Hematopoietic multipotent progenitor cell treated with erythropoietin and hydrocortisone succinate and interleukin-3 and kit ligand, for 8 days (in vitro differentiated cells): Measurements from ENCODE around the gene CENPH.
"Not testable (repeated sequence)": the region's sequence is repeated elsewhere in the genome, so short reads cannot be mapped to it uniquely, and the experiment has no call there.

Experiments used
- DNase-seq: peaks from one replicate; pipeline ENCODE4 v3.0.0-alpha.2; 2015

CENPH gene

GRCh38 chr5:69189162-69190086, at the start of gene CENPH:
TSS of gene CENPH (plus strand) at chr5:69189583. CDS start at chr5:69189635, 52 bp downstream.
- DNase-seq: peak; percentile 94

- DNase-seq: not testable (repeated sequence)
Measured at GRCh38 chr5:69140239-69140638, 49.1 kb upstream of the CENPH start.

GRCh38 chr5:69140827-69141226, 48.6 kb upstream of the CENPH start:
- DNase-seq: no peak

- DNase-seq: not testable (repeated sequence)
Measured at GRCh38 chr5:69148576-69148975, 40.8 kb upstream of the CENPH start.

GRCh38 chr5:69148981-69149675, 40.3 kb upstream of the CENPH start:
- no peak for DNase-seq

GRCh38 chr5:69149676-69150010, 39.7 kb upstream of the CENPH start:
- no peak for DNase-seq

GRCh38 chr5:69152731-69153130, 36.7 kb upstream of the CENPH start:
- no peak for DNase-seq

GRCh38 chr5:69156456-69156855, 32.9 kb upstream of the CENPH start:
- no peak for DNase-seq

- no peak for DNase-seq
Measured at GRCh38 chr5:69158039-69158438, 31.3 kb upstream of the CENPH start.

GRCh38 chr5:69160651-69161050, 28.7 kb upstream of the CENPH start:
- no peak for DNase-seq

- peak; percentile 98 for DNase-seq
Measured at GRCh38 chr5:69166686-69167492, 22.5 kb upstream of the CENPH start, which contains the start of gene CCNB1. TSS of gene CCNB1 (plus strand) at chr5:69167150. CDS start at chr5:69167263, 113 bp downstream.

GRCh38 chr5:69167493-69167855, 21.9 kb upstream of the CENPH start:
- DNase-seq: peak; percentile 35

GRCh38 chr5:69167929-69168328, 21.5 kb upstream of the CENPH start:
- DNase-seq: no peak

- DNase-seq: no peak
Measured at GRCh38 chr5:69170495-69170894, 18.9 kb upstream of the CENPH start.

- no peak for DNase-seq
Measured at GRCh38 chr5:69170969-69171368, 18.4 kb upstream of the CENPH start.

GRCh38 chr5:69181659-69182293, 7.6 kb upstream of the CENPH start:
- DNase-seq: not testable (repeated sequence)

- no peak for DNase-seq
Measured at GRCh38 chr5:69184621-69185020, 4.8 kb upstream of the CENPH start.

- DNase-seq: peak; percentile 55
Measured at GRCh38 chr5:69187342-69187741, 2.0 kb upstream of the CENPH start.

GRCh38 chr5:69188811-69189161, 597 bp upstream of the CENPH start:
- no peak for DNase-seq

GRCh38 chr5:69202497-69202896, 13.1 kb downstream of the CENPH start:
- no peak for DNase-seq

GRCh38 chr5:69206528-69207190, 17.3 kb downstream of the CENPH start:
- DNase-seq: no peak

GRCh38 chr5:69209602-69210001, 20.2 kb downstream of the CENPH start:
- DNase-seq: no peak
